HG03521 (cell line): ENCODE data around the gene ARID5B.

Experiments used
- ATAC-seq: cut with Tn5 transposase; IDR thresholded peaks from one replicate; pipeline ENCODE4 v1.9.1; 2021; ENCODE audit warnings: mild to moderate bottlenecking, moderate library complexity; ENCODE audit not compliant: unreplicated experiment

ARID5B gene

DNA sequence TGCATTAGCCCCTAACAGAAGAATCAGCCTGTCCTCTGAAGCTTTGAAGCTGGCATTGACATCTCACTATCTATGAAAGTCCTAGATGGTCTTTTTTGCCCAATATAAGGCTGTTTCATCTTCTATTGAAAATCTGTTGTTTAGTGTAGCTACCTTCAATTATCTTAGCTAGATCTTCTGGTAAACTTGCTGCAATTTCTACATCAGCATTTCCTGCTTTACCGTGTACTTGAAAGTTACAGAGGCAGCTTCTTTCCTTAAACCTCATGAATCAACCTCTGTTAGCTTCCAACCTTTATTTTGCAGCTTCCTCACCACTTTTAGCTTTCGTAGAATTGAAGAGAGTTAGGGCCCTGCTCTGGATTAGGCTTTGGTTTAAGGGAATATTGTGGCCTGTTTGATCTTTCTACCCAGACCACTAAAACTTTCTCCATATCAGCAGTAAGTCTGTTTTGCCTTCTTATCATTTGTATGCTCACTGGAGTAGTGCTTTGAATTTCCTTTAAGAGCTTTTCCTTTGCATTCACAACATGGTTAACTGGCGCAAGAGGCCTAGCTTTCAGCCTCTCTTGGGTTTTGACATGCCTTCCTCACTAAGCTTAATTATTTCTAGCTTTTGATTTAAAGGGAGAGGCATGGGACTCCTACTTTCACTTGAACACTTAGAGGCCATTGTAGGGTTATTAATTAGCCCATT, 32.5 kb downstream of the ARID5B start:
- ATAC-seq: no peak

DNA sequence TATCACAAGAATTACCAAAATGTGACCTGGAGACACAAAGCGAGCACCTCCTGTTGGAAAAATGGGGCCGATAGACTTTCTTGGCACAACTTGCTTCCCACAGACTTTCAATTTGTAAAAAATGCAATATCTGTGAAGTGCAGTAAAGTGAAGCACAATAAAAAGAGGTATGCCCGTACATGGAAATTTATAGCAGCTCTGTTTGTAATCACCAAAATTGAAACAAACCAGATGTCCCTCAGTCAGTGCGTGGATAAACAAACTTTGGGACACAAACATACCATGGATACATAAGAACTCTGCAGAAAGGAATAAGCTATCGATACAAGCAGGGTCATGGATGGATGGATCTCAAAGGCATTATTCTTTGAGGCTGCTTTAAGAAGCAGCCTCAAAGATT, 33.6 kb downstream of the ARID5B start:
- no peak for ATAC-seq

DNA sequence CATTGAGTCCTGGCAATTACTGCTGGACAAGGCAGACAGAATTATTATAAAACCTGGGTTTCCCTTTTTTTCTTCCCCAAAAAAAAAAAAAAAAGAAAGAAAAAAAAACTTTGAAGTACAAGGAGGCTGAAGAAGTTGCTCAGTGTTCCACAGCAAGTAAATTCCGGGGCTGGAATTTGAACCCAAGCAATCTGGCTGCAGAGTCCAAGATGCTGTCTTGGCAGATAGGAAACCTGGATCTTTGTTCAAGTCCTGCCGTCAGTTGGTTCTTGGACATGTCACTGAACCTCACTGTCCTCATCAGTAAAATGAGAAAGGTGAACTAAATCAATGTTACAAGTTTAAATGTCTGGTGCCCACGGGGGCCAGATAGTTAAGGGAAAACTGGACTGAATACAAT, 35.3 kb downstream of the ARID5B start:
- ATAC-seq: no peak

DNA sequence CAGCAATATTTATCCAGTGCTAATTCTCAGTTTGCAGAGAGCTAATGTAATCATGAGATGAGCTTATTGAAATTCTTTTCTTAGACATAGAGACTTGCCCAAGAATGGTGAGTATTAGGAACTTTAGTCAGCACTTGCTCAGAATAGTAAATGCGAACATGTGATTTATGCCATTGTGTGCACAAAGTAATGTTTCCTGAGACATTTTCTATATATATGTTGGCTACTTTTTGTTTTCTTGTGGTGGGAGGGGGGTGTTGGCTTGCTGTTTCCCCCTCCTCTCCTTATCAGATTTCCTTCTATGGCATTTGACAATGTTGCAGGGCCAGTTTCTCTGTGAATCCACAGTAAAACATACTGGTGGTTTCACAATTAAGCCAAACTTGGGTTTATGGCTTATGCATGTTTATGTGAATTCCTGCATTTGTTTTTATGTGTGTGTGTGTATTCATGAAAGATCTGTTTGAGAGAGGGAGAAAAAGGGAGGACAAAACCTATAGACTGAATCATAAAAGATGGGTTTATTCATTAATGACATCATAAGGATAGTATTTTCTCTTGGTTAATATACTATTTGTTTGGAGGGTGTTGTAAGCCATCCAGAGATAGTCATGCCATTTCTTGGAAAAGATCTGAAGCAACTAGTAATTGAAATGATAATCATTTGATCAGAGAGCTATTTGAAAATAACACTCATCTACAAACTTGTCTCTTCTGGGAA, 36.3 kb downstream of the ARID5B start:
- no peak for ATAC-seq

DNA sequence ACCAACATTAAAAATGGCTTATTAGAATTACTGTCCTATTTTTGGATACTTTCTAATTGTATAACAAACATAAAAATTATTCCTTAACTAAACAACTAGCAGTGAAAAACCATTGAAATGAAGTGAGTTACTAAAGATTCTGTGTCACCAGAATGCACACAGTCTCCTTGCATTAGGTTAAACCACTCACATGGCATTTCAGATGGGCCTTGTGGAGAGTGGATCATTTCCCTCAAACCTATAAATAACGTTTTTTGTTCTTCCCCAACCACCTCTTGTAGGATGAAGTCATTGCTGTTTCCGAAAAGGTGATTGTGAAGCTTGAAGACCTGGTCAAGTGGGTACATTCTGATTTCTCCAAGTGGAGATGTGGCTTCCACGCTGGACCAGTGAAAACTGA, 38.4 kb downstream of the ARID5B start:
- ATAC-seq: no peak

DNA sequence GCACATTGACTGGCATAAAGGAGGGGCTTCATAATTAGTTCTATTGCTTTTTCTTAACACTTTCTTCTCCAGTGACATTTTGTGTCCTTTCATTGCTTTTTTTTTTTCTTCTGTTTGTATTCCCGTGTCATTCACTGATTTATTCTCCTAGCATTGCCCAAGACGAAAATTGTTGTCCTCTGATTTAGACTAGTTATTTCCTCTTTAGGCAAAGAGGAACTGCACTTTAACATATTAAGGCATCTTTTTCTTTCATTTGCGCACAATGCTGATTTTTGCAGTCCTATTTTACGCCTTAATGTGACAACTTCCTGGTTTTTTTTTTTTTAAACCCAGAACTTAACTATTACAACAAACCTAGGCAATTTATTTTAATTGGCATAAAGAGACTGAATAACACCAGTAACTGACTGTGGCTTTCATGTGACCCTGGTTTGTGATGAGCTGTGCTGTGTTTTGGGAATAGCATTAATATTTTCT, 39.7 kb downstream of the ARID5B start:
- ATAC-seq: no peak

DNA sequence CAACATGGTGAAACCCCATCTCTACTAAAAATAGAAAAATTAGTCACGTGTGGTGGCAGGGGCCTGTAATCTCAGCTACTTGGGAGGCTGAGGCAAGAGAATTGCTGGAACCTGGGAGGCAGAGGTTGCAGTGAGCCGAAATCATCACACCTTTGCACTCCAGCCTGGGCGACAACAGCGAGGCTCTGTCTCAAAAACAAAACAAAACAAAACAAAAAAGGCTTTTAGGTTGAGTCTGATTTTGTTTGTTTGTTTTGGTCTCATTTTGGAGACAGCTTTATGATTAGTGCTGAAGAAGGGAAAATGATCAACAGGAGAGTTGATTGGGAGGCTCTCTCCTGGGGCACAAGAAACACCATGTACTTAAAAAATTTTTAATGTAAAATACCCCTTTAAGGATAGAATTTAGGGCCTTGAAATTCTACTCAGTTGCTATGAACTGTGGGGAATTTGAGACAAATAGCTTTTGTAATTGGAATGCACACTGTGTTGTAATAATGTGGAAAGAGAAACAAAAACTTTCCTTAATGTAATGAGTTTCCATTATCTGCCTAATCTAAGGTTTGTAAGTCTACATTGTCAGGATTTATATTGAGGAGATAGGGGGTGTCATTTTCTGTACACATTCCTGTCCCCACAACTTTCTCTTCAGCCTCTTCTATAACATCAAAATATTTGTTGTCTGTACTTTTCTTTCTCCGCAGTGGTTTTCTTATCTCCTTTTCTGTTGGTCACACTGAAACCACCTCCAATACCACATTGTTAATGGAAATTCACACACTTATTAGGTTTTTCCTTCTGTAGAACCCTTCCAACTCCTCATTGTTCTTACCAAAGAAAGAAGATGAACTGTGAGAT, 41.3 kb downstream of the ARID5B start:
- no peak for ATAC-seq

DNA sequence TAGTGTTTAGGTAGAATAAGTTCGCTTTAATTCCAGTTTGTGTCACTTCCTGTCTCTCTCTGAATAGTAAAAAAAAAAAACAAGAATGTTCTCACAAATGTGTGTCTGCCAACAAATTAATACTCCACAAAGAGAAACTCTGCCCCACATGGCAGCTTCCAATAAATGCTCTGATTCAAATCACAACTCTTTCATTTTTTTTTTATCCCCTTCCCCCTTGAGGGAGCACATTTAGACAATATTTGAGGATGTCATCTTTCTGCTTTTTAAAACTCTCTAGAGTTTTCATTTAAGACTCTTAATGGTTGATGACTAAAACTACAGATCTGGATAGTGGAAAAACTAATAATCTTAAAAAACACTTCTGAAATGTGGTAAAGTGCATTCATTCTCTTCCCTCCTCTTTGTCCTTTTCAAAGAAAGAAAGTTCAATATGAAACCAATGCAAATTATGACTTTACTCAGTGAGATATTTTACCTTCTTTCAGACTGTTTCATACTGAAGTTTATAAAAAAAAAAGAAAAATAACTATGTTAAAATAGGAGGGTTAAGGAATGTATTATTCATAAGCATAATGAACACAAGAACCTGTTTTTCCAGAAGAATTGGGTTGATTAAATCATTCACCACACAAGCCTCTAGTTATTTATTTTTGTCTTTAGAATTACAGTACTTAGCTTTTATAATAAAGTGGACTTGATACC, 42.3 kb downstream of the ARID5B start:
- no peak for ATAC-seq

DNA sequence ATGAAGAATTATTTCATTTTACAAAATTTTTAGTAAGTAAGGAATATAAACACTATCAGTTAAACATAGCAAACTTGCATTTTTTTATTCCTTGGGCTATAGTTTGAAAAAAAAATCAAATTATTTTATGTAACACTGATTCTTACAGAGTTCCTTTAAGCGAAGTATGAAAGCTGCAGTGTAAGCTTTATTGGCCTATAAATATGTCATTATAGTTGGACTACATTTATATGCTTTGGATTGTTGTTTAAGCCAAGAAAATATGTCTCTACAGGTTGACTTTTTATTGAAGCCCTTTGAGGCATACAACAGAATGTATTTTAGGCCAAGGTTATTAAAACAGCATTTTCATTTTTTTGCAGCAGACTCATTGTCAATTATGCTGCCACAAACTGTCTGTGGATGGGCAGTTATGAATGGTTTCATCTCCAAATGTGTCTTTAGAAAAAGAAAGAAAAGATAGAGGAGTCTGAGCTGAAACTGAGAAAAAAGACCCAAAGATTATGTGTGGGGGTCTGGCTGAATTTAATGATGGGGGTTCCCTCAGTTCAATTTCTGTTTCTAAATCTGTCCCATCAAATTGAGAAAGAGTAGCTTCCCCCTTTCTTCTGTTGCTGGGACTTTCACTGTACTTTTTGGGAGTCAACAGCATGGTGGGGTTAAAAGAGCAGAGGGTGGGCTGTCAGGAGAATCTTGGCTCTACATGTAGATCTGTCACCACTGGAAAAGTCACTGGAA, 43.1 kb downstream of the ARID5B start:
- ATAC-seq: no peak

DNA sequence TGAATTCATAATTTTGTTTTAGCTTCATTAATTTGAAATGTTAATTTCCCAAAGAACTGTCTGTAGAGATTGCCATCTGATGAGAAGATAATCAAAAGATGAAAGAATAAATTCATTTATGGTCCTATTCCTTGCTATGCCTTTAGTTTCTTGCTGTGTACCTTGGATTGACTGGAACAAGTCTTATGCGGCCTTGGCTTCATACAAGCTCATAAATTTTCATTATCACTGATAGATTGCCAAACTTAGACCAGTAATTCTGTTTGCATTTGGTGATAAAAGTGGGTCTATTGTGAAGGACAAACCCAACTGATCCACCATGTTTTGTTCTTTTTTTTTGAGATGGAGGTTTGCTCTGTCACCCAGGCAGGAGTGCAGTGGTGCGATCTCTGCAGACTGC, 48.2 kb downstream of the ARID5B start:
- no peak for ATAC-seq

DNA sequence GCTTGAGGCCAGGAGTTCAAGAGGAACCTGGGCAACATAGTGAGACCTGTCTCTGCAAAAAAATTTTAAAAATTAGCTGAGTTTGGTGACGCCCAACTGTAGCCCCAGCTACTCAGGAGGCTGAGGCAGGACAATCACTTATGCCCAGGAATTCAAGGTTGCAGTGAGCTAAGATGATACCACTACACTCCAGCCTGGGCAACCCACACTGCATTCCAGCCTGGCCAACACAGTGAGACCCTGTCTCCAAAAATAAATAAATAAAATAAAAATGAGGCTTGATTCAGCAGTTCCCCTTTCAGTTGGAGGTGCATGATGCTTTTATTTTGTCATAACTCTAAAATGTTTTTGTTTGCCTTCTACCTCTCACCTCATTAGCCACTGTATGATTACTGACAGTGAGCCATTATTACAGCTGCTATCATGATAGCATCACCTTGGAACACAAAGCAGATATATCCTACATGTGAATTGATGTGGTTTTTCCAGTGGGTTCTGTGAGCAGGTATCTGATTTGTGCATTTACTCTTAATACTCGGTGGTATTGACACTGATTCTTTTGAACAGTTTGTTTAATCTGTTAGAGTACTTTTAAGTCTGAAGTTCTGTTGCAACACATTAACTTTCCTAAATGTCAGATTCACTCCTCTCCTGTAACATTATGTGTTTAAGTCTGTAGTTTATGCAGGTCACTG, 49.1 kb downstream of the ARID5B start:
- ATAC-seq: no peak

DNA sequence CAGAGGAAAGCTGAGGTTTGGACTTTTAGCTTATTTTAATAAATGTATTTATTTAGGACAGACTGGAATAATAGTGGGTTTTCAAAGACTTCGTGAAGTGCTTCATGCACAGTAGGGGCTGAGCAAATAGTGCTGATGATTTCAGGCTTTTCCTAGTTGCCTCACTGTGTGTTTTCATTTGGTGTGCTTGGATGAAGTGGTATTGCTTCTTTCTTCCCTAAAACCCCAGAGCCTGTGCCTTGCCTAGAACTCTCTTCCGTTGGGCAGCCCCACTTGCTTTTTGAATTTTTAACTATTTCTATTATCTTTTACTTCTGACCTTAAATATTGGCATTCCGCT, 49.6 kb downstream of the ARID5B start:
- no peak for ATAC-seq

DNA sequence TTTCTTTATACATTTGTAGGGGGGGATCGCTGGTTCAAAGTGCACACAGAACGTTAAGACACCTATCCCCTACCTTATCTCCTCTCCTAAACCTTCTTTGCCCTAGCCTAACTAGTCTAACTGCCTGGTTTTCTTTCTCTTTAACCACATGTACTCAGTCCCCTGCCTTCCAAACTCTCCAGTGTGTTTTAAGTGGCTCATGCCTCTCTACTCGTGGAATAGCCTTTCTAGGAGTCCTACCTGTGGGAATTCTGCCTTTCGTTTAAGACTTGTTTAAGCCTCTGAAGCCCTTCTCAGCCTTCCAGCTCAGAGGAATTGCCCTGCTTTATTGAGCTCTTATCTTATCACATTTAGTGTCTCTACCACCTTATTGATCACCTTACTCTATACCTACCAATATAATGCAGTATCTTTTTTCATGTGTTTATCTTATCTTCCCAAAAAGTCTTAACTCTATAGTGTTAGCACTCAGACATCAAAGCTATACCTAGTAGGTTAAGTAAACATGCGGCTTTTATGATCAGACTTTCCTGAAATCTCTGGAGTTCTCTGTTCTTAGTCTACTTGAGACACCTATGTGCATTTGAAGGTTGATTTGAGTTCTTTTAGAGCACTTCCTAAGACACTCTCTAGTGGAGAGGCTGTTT, 50.7 kb downstream of the ARID5B start:
- no peak for ATAC-seq

DNA sequence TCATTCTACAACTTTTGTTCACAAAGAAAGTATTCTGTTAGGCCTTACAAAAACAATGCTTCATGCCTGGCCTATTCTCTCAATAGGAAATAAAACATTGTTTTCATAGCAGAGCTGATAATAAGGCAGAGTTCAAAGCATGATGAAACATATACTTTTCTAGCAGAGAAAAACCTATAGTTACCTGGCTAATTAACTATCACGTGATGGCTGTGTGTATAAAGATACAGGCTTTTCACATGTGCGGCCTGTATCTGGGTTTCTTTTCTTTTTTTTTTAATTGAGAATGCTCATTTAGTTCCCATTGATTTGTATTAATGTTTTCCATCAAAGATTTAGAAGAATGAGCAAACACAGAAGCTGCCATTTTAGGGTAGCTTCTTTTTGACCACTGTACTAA, 51.7 kb downstream of the ARID5B start:
- ATAC-seq: no peak

DNA sequence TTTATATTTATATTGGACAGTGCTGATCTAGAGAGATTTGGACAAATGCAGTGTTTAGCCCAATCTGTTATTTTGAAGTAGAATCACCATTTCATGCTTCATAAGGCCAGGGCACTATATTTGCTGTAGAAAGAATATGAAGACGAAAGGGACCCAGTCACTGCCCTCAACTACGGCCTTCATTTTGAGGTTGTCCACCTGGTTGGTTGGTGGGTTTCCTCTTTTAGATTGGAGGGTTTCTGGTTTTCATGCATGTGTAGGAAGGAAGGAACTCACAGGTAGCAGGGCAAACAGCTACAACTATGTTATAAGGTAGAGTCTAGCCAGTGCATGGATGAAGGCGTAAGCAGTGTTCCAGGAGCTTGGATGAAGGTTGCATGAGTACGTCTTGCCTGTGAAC, 56.3 kb downstream of the ARID5B start:
- no peak for ATAC-seq

DNA sequence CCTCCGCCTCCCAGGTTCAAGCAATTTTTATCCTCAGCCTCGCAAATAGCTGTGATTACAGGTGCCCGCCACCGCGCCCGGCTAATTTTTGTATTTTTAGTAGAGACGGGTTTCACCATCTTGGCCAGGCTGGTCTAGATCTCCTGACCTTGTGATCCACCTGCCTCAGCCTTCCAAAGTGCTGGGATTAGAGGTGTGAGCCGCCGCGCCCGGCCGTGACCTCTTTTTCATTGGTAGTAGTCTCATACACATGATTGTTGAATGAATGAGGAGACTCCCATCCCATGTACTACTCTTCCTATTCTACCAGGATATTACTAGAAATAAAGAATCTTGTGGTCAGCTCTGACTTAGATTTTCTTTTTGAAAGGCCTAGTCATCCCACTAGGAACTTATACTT, 56.8 kb downstream of the ARID5B start:
- ATAC-seq: no peak

DNA sequence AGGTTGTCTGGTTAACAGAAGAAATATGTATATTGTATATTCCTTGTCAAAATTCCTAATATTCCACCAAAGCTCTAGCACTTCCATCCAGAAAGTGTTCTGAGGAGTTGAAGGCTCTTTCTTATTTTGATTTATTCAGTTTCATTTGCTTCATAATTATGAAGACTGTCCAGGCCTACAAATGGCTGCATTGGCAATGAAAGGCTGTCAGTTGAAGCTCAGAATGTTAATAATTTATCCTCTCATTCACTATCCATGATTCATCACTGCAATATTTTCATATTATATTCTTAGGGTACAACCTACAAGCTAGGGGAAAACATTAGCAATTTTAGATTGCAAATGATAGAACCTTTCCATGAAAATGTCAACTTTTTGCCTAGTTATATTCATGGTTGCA, 57.3 kb downstream of the ARID5B start:
- ATAC-seq: no peak

DNA sequence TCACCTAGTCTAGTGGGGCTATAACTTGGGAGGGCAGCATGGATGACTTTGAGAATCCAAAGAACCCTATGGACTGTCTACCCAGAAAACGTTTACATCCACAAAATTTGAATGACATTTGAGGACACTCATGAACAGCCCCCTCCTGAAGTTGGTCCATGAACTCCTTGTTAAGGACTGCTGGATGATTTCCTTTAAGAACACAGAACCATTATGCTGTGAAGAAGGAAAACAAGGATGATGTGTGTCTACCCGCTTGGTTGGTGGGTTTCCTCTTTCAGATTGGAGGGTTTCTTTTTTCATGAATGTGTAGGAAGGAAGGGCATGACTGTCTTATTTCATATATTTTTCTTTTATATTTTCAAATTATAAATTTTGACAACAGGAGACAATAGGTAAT, 58.3 kb downstream of the ARID5B start:
- no peak for ATAC-seq

DNA sequence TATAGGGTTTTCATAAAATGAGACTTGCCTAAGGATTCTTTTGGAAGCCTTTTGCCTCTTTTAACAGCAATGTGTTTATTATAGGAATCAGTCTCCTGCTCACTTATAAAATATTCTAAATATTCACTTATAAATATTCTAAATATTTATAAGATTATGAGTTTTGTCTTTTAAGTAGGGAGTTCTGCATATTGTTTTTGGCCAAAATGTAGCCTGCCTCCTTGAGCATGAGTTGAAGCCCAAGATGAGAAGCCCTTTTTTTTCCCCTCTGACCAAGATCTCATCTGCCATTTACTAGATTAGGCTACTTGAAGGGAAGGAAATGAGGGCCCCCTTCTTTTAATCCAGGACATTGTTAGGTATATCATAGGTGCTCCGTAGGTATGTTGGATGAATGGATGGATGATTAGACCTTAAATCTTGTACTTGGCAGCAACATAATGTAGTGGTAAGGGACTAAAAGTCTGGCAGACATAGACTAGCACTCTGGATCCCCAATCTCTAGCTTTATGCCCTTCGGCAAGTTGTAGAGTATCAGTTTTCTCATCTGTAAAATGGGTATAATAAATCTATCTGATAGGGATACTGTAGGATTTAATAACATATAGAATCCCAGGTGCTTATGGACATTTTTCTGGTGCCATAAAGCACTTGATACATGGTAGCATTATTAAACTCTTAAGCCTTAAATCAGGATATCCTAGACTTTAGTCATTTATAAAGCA, 59.1 kb downstream of the ARID5B start:
- no peak for ATAC-seq
